LoVo (cell line): Measurements from ENCODE around the gene TCP11.
A peak's percentile ranks its signal among the peaks of the same experiment; 100 is the strongest.

Experiments
- DNase-seq: peaks from one replicate; pipeline ENCODE4 v3.0.0-alpha.2; 2016; ENCODE audit warnings: low spot score

TCP11 gene

GRCh38 chr6:35173044-35173426 lies 31.9 kb upstream of the TCP11 start:
- DNase-seq: no peak

- no peak for DNase-seq
These were observed 29.8 kb upstream of the TCP11 start for GRCh38 chr6:35170891-35171290.

- no peak for DNase-seq
These were observed 29.0 kb upstream of the TCP11 start for GRCh38 chr6:35170166-35170565.

- no peak for DNase-seq
These were observed 27.3 kb upstream of the TCP11 start for GRCh38 chr6:35168461-35168861.

GRCh38 chr6:35167505-35167904 lies 26.4 kb upstream of the TCP11 start:
- no peak for DNase-seq

- DNase-seq: no peak
These were observed 25.4 kb upstream of the TCP11 start for GRCh38 chr6:35166520-35166919.

- DNase-seq: no peak
These were observed 25.0 kb upstream of the TCP11 start for GRCh38 chr6:35166116-35166515.

- peak; percentile 18 for DNase-seq
These were observed 24.5 kb upstream of the TCP11 start for GRCh38 chr6:35165630-35166071.

GRCh38 chr6:35164868-35165267 lies 23.7 kb upstream of the TCP11 start:
- DNase-seq: no peak

GRCh38 chr6:35164277-35164676 lies 23.1 kb upstream of the TCP11 start:
- no peak for DNase-seq

- DNase-seq: no peak
These were observed 22.7 kb upstream of the TCP11 start for GRCh38 chr6:35163836-35164235.

- DNase-seq: no peak
These were observed 20.9 kb upstream of the TCP11 start for GRCh38 chr6:35161776-35162607.

GRCh38 chr6:35161266-35161665 lies 20.1 kb upstream of the TCP11 start:
- no peak for DNase-seq

GRCh38 chr6:35160642-35161041 lies 19.5 kb upstream of the TCP11 start:
- no peak for DNase-seq

- no peak for DNase-seq
These were observed 17.4 kb upstream of the TCP11 start for GRCh38 chr6:35158520-35158919.

- DNase-seq: no peak
These were observed 13.8 kb upstream of the TCP11 start for GRCh38 chr6:35154947-35155346.

- DNase-seq: no peak
These were observed 13.1 kb upstream of the TCP11 start for GRCh38 chr6:35154262-35154661.

GRCh38 chr6:35152067-35152707 lies 11.0 kb upstream of the TCP11 start:
- DNase-seq: peak; percentile 10

- DNase-seq: no peak
These were observed 10.3 kb upstream of the TCP11 start for GRCh38 chr6:35151466-35151865.

- DNase-seq: no peak
These were observed 8.9 kb upstream of the TCP11 start for GRCh38 chr6:35149891-35150566.

GRCh38 chr6:35148167-35148741 lies 7.1 kb upstream of the TCP11 start:
- no peak for DNase-seq

- DNase-seq: no peak
These were observed 6.3 kb upstream of the TCP11 start for GRCh38 chr6:35147486-35147885.

- DNase-seq: no peak
These were observed 5.9 kb upstream of the TCP11 start for GRCh38 chr6:35147026-35147425.
